ENCODE results near the gene PLPP1.
"Not testable (repeated sequence)": the region's sequence is repeated elsewhere in the genome, so short reads cannot be mapped to it uniquely, and the experiment has no call there.

Gene PLPP1

DNA sequence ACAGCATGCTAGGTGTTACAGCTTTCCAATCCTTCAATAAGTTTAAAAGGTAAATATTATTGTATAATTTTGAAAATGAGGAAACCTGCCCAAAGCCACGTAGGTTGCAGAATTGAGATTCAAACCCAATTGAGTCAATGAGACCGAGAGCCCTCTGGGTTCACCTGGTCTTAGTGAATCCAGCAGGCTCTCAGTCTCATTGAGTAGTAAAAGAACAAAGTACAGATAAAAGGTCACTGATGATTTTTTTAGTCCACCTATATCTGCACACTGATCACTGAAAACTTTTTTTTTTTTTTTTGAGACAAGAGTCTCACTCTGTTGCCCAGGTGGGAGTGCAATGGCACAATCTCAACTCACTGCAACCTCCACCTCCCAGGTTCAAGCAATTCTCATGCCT, 27.2 kb downstream of the PLPP1 start:
- no peaks in the 10 kb centered on the region for H3K79me2 ChIP-seq (ENCODE audit: low read length)

DNA sequence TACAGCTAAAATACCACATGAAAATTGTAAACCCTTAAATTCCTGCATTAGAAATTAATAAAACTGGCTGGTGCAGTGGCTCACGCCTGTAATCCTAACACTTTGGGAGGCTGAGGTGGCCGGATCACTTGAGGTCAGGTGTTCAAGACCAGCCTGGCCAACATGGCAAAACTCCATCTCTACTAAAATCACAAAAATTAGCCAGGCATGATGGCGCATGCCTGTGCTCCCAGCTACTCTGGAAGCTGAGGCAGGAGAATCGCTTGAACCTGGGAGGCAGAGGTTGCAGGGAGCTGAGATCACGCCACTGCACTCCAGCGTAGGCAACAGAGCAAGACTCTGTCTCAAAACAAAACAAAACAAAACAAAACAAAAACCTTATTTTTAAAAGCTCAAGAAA, 29.1 kb downstream of the PLPP1 start:
- not testable (repeated sequence) for H3K4me1 ChIP-seq (ENCODE audit: low read length); H3K79me2 ChIP-seq (ENCODE audit: low read length); H3F3A ChIP-seq (ENCODE audit: insufficient read depth, low read length)

More for the DNA sequence above, 27.2 kb downstream of the PLPP1 start:
- Histone ChIP-seq H3K9me3 (replicated peaks; ENCODE audit: insufficient read depth, low read length) (no peaks in the 10 kb centered on the region), H3K4me3 (ENCODE audit: low read length) (no peak overlapping the region), H3K27ac (ENCODE audit: low read length) (no peak overlapping the region), H3K4me1 (ENCODE audit: low read length) (no peaks in the 10 kb centered on the region), H3K9me2 (replicated peaks; ENCODE audit: insufficient read depth, low read length) (no peaks in the 10 kb centered on the region), H3K9ac (ENCODE audit: low read length) (no peak overlapping the region), H3K36me3 (replicated peaks; ENCODE audit: insufficient read depth, low read length) (no peaks in the 10 kb centered on the region), H2AFZ (ENCODE audit: low read length) (no peak overlapping the region), H4K20me1 (ENCODE audit: insufficient read depth, low read length) (no peaks in the 10 kb centered on the region), H3K4me2 (ENCODE audit: low read depth, low read length) (no peak overlapping the region), H3K27me3 (replicated peaks; ENCODE audit: insufficient read depth, low read length) (no peaks in the 10 kb centered on the region), H3F3A (ENCODE audit: insufficient read depth, low read length) (no peaks in the 10 kb centered on the region)
- DNase-seq = no peak
- TF ChIP-seq, protein P1, sequence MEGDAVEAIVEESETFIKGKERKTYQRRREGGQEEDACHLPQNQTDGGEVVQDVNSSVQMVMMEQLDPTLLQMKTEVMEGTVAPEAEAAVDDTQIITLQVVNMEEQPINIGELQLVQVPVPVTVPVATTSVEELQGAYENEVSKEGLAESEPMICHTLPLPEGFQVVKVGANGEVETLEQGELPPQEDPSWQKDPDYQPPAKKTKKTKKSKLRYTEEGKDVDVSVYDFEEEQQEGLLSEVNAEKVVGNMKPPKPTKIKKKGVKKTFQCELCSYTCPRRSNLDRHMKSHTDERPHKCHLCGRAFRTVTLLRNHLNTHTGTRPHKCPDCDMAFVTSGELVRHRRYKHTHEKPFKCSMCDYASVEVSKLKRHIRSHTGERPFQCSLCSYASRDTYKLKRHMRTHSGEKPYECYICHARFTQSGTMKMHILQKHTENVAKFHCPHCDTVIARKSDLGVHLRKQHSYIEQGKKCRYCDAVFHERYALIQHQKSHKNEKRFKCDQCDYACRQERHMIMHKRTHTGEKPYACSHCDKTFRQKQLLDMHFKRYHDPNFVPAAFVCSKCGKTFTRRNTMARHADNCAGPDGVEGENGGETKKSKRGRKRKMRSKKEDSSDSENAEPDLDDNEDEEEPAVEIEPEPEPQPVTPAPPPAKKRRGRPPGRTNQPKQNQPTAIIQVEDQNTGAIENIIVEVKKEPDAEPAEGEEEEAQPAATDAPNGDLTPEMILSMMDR (IDR thresholded peaks at IDR 0.05; ENCODE audit: low read length) = no peak
- TF ChIP-seq EZH2phosphoT487 (IDR thresholded peaks at IDR 0.05; ENCODE audit: low read length) = no peak
- no peak for TF ChIP-seq EZH2 (optimal IDR thresholded peaks at IDR 0.05; ENCODE audit: low read depth, low read length)

DNA sequence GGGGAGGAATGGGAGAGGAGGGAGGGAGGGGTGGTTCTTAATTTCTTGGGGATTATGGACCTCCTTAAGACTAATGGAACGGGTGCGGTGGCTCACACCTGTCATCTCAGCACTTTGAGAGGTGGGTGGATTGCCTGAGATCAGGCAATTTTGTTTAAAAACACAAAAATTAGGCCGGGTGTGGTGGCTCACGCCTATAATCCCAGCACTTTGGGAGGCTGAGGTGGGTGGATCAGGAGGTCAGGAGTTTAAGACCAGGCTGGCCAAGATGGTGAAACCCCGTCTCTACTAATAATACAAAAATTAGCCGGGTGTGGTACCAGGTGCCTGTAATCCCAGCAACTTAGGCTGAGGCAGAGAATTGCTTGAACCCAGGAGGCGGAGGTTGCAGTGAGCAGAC, 30.8 kb downstream of the PLPP1 start:
- H3K4me2 ChIP-seq (ENCODE audit: low read depth, low read length); H3K27me3 ChIP-seq (replicated peaks; ENCODE audit: insufficient read depth, low read length); H3K79me2 ChIP-seq (ENCODE audit: low read length); H3K4me3 ChIP-seq (ENCODE audit: low read length); H4K20me1 ChIP-seq (ENCODE audit: insufficient read depth, low read length); DNase-seq; H3K4me1 ChIP-seq (ENCODE audit: low read length); H3K27ac ChIP-seq (ENCODE audit: low read length); H2AFZ ChIP-seq (ENCODE audit: low read length); H3K9me2 ChIP-seq (replicated peaks; ENCODE audit: insufficient read depth, low read length); H3F3A ChIP-seq (ENCODE audit: insufficient read depth, low read length); H3K36me3 ChIP-seq (replicated peaks; ENCODE audit: insufficient read depth, low read length); H3K9me3 ChIP-seq (replicated peaks; ENCODE audit: insufficient read depth, low read length); H3K9ac ChIP-seq (ENCODE audit: low read length): not testable (repeated sequence)

More for the DNA sequence above, 29.1 kb downstream of the PLPP1 start:
- H3K9me2 ChIP-seq (replicated peaks; ENCODE audit: insufficient read depth, low read length); H3K4me2 ChIP-seq (ENCODE audit: low read depth, low read length); H2AFZ ChIP-seq (ENCODE audit: low read length); H3K9me3 ChIP-seq (replicated peaks; ENCODE audit: insufficient read depth, low read length); H3K4me3 ChIP-seq (ENCODE audit: low read length); H3K27me3 ChIP-seq (replicated peaks; ENCODE audit: insufficient read depth, low read length); H3K36me3 ChIP-seq (replicated peaks; ENCODE audit: insufficient read depth, low read length); H3K27ac ChIP-seq (ENCODE audit: low read length); H3K9ac ChIP-seq (ENCODE audit: low read length); DNase-seq; H4K20me1 ChIP-seq (ENCODE audit: insufficient read depth, low read length): not testable (repeated sequence)

DNA sequence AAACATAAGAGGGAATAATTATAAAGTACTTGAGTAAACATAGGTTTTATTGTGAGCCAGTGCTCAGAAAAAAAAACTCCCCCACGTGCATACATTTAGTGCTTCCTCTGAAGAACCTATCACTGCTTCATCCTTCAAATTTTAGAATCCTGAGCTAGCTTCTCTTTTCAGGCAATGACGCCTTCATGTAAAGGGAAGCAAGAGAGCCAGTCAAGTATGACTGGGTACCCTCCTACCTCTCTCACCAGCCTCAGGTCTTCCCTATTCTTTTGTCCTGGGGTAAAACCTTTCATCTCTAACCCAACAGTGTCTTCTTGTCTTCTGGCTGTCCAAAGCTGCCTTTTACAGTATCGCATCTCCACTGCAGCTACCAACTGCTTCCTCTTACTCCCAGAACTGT, 32.0 kb downstream of the PLPP1 start:
- H3K9ac ChIP-seq (ENCODE audit: low read length) = no peak overlapping the region
- no peaks in the 10 kb centered on the region for H3F3A ChIP-seq (ENCODE audit: insufficient read depth, low read length)
- H3K9me3 ChIP-seq (replicated peaks; ENCODE audit: insufficient read depth, low read length) = no peaks in the 10 kb centered on the region
- no peaks in the 10 kb centered on the region for H3K79me2 ChIP-seq (ENCODE audit: low read length)
- H3K36me3 ChIP-seq (replicated peaks; ENCODE audit: insufficient read depth, low read length) = no peaks in the 10 kb centered on the region
- no peaks in the 10 kb centered on the region for H3K4me1 ChIP-seq (ENCODE audit: low read length)
- no peak overlapping the region for H2AFZ ChIP-seq (ENCODE audit: low read length)
- no peak for DNase-seq
- TF ChIP-seq EZH2 (optimal IDR thresholded peaks at IDR 0.05; ENCODE audit: low read depth, low read length) = no peak
- TF ChIP-seq, protein P1 (IDR thresholded peaks at IDR 0.05; ENCODE audit: low read length) = no peak
- no peak for TF ChIP-seq EZH2phosphoT487 (IDR thresholded peaks at IDR 0.05; ENCODE audit: low read length)
- H3K27me3 ChIP-seq (replicated peaks; ENCODE audit: insufficient read depth, low read length) = no peaks in the 10 kb centered on the region
- H3K4me2 ChIP-seq (ENCODE audit: low read depth, low read length) = no peak overlapping the region
- H3K27ac ChIP-seq (ENCODE audit: low read length) = no peak overlapping the region
- H3K4me3 ChIP-seq (ENCODE audit: low read length) = no peak overlapping the region
- H4K20me1 ChIP-seq (ENCODE audit: insufficient read depth, low read length) = no peaks in the 10 kb centered on the region
- H3K9me2 ChIP-seq (replicated peaks; ENCODE audit: insufficient read depth, low read length) = no peaks in the 10 kb centered on the region
